Stimulated activated naive CD8-positive, alpha-beta T cell treated with anti-CD3 and anti-CD28 coated beads, Interleukin-15, Interleukin-2, amounts not matched to agents 100 ng/mL and 50 ng/mL, for 24 hours (primary cell): Measurements from ENCODE around the gene PPM1H.
"Not testable (repeated sequence)": the region's sequence is repeated elsewhere in the genome, so short reads cannot be mapped to it uniquely, and the experiment has no call there.

Source experiments
- H3K27ac Mint-ChIP-seq: one replicate; pipeline ENCODE4 v1.8.0; 2021; ENCODE audit warnings: mild to moderate bottlenecking, mixed read lengths
- H3K27me3 Mint-ChIP-seq: one replicate; pipeline ENCODE4 v1.8.0; 2021; ENCODE audit warnings: mixed read lengths
- H3K36me3 Mint-ChIP-seq: one replicate; pipeline ENCODE4 v1.8.0; 2021; ENCODE audit warnings: low read depth, mixed read lengths
- H3K4me1 Mint-ChIP-seq: one replicate; pipeline ENCODE4 v1.8.0; 2021; ENCODE audit warnings: low read depth, mixed read lengths
- H3K4me3 Mint-ChIP-seq: one replicate; pipeline ENCODE4 v1.8.0; 2021; ENCODE audit warnings: mild to moderate bottlenecking, mixed read lengths
- H3K9me3 Mint-ChIP-seq: one replicate; pipeline ENCODE4 v1.8.0; 2021; ENCODE audit warnings: mixed read lengths

Gene PPM1H

DNA sequence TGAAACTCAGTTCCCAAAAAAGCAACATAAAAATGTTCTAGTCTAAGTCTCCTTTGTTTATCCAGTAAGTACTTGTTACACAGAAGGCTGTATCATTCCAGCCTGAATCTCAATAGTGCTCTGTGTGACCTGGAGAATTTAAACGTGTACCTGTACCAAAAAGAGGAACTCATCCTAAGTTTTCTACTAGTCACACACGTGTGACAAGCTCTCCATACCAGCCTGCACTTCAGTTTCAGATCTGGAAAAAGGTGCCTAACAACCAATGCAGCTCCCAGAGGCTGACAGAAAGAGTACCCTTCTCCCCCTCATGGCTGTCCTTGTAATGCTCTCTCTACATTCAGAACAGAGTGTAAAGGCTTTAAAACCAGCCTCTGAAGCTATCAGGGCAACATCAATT is 27.4 kb downstream of the PPM1H start:
- Mint-ChIP-seq H3K36me3 (no peaks in the 10 kb centered on the region), H3K27me3 (no peaks in the 10 kb centered on the region), H3K9me3 (no peaks in the 10 kb centered on the region), H3K4me3 (no peak overlapping the region), H3K4me1 (no peaks in the 10 kb centered on the region), H3K27ac (no peak overlapping the region)

DNA sequence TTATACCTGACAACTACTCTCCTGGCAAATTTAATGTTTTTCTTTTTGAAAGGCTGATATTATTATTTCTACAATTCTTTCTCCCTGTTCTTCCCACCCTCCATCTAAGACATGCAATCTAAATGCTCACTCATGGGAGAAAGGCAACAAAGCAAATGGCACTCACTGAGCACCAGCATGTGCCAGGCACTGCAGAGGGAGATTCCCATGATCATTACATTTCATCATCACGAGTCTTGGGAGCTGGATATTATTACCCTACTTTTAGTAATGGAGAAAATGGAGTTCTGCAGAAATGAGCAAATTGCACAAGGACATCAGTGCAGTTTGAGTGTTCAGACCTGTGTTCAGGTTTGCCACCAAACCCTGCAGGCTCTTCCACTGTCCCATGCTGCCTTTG is 27.9 kb downstream of the PPM1H start:
- H3K36me3 Mint-ChIP-seq, result no peaks in the 10 kb centered on the region
- H3K27ac Mint-ChIP-seq, result no peak overlapping the region
- no peak overlapping the region for H3K4me3 Mint-ChIP-seq
- no peaks in the 10 kb centered on the region for H3K27me3 Mint-ChIP-seq
- H3K9me3 Mint-ChIP-seq, result no peaks in the 10 kb centered on the region
- no peaks in the 10 kb centered on the region for H3K4me1 Mint-ChIP-seq

- Mint-ChIP-seq H3K27me3 (no peaks in the 10 kb centered on the region), H3K4me1 (no peaks in the 10 kb centered on the region), H3K9me3 (no peaks in the 10 kb centered on the region), H3K36me3 (no peaks in the 10 kb centered on the region), H3K4me3 (no peak overlapping the region), H3K27ac (no peak overlapping the region)
These were observed 31.8 kb downstream of the PPM1H start for GRCh38 chr12:62903151-62903550.

DNA sequence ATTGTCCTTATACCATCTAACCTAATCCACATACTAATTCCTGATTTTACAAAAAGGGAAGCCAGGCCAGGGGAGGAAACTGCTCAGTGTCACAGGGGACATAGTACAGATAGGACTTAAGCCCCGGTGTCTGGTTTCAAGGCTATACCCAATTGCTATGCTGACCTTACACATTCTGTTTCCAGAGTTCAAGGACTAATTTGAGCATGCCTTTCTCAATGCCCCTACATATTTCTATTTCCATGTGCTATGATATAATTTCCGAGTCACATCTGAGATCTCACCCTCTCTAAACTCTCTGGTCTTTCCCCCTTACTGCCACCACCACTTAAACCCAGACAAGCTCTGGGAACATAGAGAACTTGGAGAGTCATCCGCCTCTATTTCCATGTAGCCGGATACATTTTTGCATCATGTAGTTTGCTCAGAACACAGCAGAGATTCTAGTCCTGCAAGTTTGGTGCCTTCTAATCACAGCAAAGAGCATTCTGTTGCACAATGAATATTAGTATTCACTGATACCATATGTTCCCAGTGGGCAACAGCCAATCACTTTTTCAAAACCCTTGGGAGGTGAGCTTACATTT is 34.2 kb downstream of the PPM1H start:
- H3K27ac Mint-ChIP-seq, result no peak overlapping the region

GRCh38 chr12:62899568-62900390 is 35.2 kb downstream of the PPM1H start:
- Mint-ChIP-seq H3K4me1 (no peaks in the 10 kb centered on the region), H3K36me3 (no peaks in the 10 kb centered on the region), H3K27me3 (no peaks in the 10 kb centered on the region), H3K4me3 (no peak overlapping the region), H3K27ac (no peak overlapping the region), H3K9me3 (no peaks in the 10 kb centered on the region)

More for the DNA sequence above, 34.2 kb downstream of the PPM1H start:
- Mint-ChIP-seq H3K9me3 (no peaks in the 10 kb centered on the region), H3K27me3 (no peaks in the 10 kb centered on the region), H3K36me3 (no peaks in the 10 kb centered on the region), H3K4me3 (no peak overlapping the region), H3K4me1 (no peaks in the 10 kb centered on the region)

DNA sequence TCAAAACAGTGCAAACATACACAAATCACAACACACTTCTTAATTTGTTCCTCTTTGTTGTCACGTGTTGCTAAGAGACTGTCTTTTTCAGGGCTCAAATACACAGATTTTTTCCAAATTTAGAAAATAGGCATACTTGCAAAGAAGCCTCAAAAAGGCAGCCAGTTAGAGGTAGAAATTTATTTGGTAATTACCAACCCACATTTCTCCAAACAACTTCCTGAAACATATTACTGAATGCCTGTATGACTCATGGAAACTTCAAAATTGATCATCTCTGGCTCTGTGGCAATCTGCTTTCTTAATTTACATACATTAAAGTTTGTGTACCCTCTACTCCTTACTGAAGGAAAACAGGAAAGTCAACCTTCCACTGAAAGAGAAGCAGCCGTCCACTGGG is 36.4 kb downstream of the PPM1H start:
- no peak overlapping the region for H3K27ac Mint-ChIP-seq
- no peak overlapping the region for H3K4me3 Mint-ChIP-seq
- no peaks in the 10 kb centered on the region for H3K4me1 Mint-ChIP-seq
- H3K36me3 Mint-ChIP-seq, result no peaks in the 10 kb centered on the region
- no peaks in the 10 kb centered on the region for H3K9me3 Mint-ChIP-seq
- H3K27me3 Mint-ChIP-seq, result no peaks in the 10 kb centered on the region

DNA sequence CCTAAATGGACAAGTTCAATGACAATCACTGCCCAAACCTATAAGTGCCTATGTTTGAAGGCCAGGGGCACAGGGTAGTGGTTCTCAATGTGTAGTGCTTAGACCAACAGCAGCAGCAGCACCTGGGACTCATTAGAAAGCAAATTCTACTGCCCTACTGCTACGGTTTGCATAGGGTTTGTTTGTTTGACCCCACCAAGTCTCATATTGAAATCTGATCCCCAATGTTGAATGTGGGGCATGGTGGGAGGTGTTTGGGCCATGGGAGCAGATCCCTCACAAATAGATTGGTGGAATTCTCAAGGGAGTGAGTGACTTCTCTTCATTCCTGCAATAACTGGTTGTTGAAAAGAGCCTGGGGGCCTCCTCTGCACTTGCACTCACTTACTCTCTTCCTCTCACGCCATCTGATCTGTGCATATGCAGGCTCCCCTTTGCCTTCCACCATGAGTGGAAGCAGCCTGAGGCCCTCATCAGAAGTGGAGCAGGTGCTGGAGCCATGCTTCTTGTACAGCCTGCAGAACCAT is 39.5 kb downstream of the PPM1H start:
- H3K27me3 Mint-ChIP-seq, result no peaks in the 10 kb centered on the region

DNA sequence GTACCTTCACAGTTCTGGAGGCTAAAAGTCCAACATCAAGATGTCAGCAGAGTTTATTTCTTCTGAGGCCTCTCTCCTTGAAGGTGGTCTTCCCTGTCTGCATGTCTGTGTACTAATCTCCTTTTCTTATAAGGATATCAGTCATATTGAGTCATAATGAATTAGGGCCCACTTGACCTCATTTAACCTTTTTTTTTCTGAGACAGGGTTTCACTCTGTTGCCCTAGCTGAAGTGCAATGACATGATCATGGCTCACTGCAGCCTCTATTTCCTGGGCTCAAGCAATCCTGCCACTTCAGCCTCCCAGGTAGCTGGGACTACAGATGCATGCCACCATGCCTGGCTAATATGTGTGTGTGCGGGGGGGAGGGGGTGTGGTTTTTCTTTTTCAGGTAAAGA is 41.7 kb downstream of the PPM1H start:
- no peak overlapping the region for H3K27ac Mint-ChIP-seq
- H3K4me3 Mint-ChIP-seq, result no peak overlapping the region
- no peaks in the 10 kb centered on the region for H3K4me1 Mint-ChIP-seq
- H3K36me3 Mint-ChIP-seq, result no peaks in the 10 kb centered on the region
- no peaks in the 10 kb centered on the region for H3K9me3 Mint-ChIP-seq
- H3K27me3 Mint-ChIP-seq, result no peaks in the 10 kb centered on the region

More for the DNA sequence above, 39.5 kb downstream of the PPM1H start:
- no peak overlapping the region for H3K27ac Mint-ChIP-seq
- H3K9me3 Mint-ChIP-seq, result no peaks in the 10 kb centered on the region
- no peaks in the 10 kb centered on the region for H3K36me3 Mint-ChIP-seq
- no peak overlapping the region for H3K4me3 Mint-ChIP-seq
- H3K4me1 Mint-ChIP-seq, result no peaks in the 10 kb centered on the region

DNA sequence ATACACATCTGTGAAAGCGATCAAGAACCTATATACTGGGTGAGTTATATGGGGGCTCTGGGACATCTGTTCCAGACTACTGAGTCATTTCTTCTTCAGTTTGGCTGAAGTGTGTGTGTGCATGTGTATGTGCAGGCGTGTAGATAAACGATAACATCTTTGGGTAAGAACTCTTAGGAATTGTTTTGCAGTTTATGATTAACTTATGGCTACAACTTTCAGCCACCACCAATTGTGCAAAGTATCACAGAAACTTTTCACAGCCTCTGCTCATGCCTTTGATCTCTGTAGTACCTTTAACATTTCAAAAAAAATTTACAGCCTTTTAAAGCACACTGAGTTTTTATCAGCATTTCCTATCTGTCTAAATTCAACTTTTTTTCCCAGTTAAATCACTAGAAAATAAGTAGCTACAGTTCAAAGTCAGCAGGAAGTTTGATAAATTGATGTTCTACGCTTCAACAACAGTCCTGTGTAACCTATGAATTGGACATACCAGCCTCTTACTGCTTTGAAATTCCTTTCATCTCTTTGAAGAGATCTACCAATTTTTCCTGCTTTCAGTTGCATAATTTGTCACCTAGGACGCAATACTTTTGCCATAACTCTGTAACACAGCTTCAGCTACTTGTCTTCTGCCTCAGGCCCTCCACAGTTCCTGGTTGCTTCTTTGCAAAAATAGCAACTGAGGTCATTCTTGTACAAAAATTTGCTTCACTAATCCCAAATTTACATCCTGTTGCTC is 43.0 kb downstream of the PPM1H start:
- no peaks in the 10 kb centered on the region for H3K27me3 Mint-ChIP-seq
- H3K27ac Mint-ChIP-seq, result no peak overlapping the region

DNA sequence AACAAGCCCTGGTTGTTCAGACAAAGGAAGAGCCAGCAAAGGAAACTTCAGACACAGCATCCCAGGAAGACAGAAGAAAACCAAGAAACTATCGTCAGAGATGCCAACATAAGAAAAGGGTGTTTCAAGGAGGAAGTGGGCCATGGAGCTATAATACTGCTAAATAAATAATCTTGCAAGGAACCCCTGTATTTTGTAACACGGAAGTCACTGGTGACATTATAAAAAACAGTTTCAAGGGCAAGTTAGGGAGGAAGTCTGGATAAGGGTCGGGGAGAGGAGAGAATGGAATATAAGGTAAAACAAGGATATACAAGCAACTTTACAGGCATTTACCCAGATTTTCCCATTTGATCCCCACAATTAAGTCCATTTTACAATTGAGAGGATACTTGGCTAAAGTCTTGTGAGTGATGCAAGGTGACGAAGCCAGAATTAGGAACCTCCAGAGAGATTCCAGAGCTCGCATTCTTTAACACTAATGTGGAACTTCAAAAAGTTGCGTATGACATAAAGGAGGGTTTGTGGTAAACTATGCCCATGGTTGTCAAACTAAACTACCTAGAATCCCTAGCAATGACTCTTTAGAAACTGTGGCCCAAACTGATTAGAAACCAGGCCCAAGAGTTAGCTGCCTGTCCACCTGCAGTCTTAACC is 46.4 kb downstream of the PPM1H start:
- H3K4me1 Mint-ChIP-seq, result no peaks in the 10 kb centered on the region
- no peak overlapping the region for H3K27ac Mint-ChIP-seq
- no peak overlapping the region for H3K4me3 Mint-ChIP-seq

More for the DNA sequence above, 43.0 kb downstream of the PPM1H start:
- Mint-ChIP-seq H3K9me3 (no peaks in the 10 kb centered on the region), H3K4me1 (no peaks in the 10 kb centered on the region), H3K36me3 (no peaks in the 10 kb centered on the region), H3K4me3 (no peak overlapping the region)

GRCh38 chr12:62886796-62887195 is 48.2 kb downstream of the PPM1H start:
- Mint-ChIP-seq H3K4me1 (no peaks in the 10 kb centered on the region), H3K27me3 (no peaks in the 10 kb centered on the region), H3K9me3 (peaks cover 3% of the 10 kb centered on the region), H3K36me3 (no peaks in the 10 kb centered on the region), H3K4me3 (no peak overlapping the region), H3K27ac (no peak overlapping the region)

More for the DNA sequence above, 46.4 kb downstream of the PPM1H start:
- Mint-ChIP-seq H3K36me3 (no peaks in the 10 kb centered on the region), H3K27me3 (no peaks in the 10 kb centered on the region), H3K9me3 (peaks cover 3% of the 10 kb centered on the region)

DNA sequence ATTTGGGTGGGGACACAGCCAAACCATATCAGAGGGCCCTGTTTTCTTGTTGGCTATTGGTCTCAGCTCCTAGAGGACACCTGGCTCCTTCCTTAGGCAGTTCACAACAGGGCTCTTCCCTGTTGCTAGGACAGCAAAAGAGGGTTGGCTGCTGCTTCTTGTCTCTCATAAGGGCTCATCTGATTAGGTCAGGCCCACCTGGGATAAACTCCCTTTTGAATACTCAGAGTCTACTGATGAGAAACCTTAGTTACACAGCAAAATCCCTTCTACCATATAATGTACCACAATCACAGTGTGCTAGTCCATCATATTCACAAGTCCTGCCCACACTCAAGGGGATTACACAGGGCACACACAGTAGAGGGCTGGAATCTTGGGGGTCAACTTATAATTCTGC is 49.7 kb downstream of the PPM1H start:
- H3K4me1 Mint-ChIP-seq, result no peaks in the 10 kb centered on the region
- no peaks in the 10 kb centered on the region for H3K36me3 Mint-ChIP-seq
- H3K9me3 Mint-ChIP-seq, result peaks cover 3% of the 10 kb centered on the region
- no peak overlapping the region for H3K27ac Mint-ChIP-seq
- no peak overlapping the region for H3K4me3 Mint-ChIP-seq
- no peaks in the 10 kb centered on the region for H3K27me3 Mint-ChIP-seq

DNA sequence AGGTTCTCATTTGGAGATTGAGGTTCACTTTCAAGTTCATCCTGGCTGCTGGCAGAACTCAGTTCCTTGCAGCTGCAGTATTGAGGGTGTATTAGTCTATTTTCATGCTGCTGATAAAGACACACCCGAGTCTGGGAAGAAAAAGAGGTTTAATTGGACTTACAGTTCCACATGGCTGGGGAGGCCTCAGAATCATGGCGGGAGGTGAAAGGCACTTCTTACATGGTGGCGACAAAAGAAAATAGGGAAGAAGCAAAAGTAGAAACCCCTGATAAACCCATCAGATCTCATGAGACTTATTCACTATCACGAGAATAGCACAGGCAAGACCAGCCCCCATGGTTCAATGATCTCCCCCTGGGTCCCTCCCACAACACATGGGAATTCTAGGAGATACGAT is 50.1 kb downstream of the PPM1H start:
- H3K9me3 Mint-ChIP-seq, H3K4me3 Mint-ChIP-seq, H3K36me3 Mint-ChIP-seq: not testable (repeated sequence)

GRCh38 chr12:62882696-62883095 is 52.3 kb downstream of the PPM1H start:
- H3K36me3 Mint-ChIP-seq, result no peaks in the 10 kb centered on the region
- H3K4me1 Mint-ChIP-seq, result no peaks in the 10 kb centered on the region
- H3K27me3 Mint-ChIP-seq, result no peaks in the 10 kb centered on the region
- H3K27ac Mint-ChIP-seq, result no peak overlapping the region
- peaks cover 3% of the 10 kb centered on the region for H3K9me3 Mint-ChIP-seq
- H3K4me3 Mint-ChIP-seq, result no peak overlapping the region

More for the DNA sequence above, 50.1 kb downstream of the PPM1H start:
- H3K4me1 Mint-ChIP-seq, H3K27me3 Mint-ChIP-seq, H3K27ac Mint-ChIP-seq: not testable (repeated sequence)

DNA sequence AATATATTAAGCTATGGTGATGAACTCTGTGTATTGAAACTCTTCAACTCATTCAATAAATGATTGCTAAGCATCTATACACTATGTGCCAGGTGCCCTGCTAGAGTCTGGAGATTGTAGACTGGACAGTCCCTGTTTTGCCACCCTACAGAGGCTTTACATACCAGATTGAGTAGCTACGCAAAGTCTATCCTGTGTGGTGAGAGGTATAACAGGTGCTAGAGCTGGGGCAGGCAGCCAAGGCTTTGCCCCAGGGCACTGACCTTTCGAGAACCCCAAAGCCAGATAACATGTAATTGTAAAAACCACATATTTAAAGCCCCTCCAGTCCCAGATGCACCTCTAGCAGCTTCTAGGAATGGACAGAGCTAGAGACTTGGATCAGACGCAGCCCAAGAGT is 52.8 kb downstream of the PPM1H start:
- no peaks in the 10 kb centered on the region for H3K36me3 Mint-ChIP-seq
- no peak overlapping the region for H3K27ac Mint-ChIP-seq
- peaks cover 3% of the 10 kb centered on the region for H3K9me3 Mint-ChIP-seq
- H3K4me3 Mint-ChIP-seq, result no peak overlapping the region
- H3K4me1 Mint-ChIP-seq, result no peaks in the 10 kb centered on the region
- H3K27me3 Mint-ChIP-seq, result no peaks in the 10 kb centered on the region
